Germinal center (tissue), 1 donor: ENCODE data around the gene LZTS2.

Experiments used
- DNase-seq: peaks from one replicate; pipeline ENCODE4 v3.0.0; 2012; ENCODE audit warnings: mixed read lengths, low spot score

The LZTS2 gene

DNA sequence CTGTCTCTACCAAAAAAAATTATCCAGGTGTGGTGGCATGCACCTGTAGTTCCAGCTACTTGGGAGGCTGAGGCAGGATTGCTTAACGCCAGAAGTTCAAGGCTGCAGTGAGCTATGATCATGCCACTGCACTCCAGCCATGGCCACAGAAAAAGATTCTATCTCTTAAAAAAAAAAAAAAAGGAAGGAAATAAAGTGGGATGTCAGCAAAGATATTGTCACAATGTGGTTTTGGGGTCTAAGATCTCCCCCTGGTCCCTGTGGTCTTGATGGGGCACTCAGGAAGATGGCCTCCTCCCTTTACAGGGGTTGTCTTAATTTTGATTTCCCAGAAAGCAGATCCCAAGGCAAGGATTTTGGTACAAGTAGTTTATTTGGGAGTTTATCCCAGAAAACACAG lies 54.7 kb downstream of the LZTS2 start:
- DNase-seq = no peak

DNA sequence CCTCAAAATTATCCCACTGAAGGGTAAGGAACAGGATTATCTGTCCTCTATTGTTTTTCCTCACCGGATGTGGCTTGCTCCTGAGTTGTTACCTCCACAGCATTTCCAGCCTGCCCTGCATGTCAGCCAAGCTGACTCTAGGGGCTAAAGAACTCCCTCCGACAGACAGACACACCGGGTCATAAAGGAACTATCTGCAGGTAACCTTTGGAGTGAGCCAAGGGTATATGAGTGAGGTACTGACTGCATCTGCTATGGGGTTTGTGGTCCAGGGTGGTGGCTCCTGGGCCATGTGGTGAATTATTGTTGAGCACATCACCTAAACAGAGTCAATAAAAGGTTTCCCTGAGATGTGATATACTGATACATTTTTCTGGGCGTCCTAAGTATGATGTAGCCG lies 55.3 kb downstream of the LZTS2 start:
- no peak for DNase-seq

- no peak for DNase-seq
These were observed 55.8 kb downstream of the LZTS2 start for GRCh38 chr10:101055411-101055810.

GRCh38 chr10:101056365-101057151 lies 57.0 kb downstream of the LZTS2 start:
- DNase-seq = no peak
